Fibroblast of skin of left quadriceps (primary cell): ENCODE measurements around the gene MINDY4.

Source experiments
- DNase-seq, 2 experiments: peaks; one replicate each; pipeline ENCODE4 v3.0.0-alpha.2; 2013; ENCODE audit warnings: low read depth in 2 of 2

MINDY4 gene

GRCh38 chr7:30741289-30741688 is 29.9 kb upstream of the MINDY4 start:
- no peak for DNase-seq

DNA sequence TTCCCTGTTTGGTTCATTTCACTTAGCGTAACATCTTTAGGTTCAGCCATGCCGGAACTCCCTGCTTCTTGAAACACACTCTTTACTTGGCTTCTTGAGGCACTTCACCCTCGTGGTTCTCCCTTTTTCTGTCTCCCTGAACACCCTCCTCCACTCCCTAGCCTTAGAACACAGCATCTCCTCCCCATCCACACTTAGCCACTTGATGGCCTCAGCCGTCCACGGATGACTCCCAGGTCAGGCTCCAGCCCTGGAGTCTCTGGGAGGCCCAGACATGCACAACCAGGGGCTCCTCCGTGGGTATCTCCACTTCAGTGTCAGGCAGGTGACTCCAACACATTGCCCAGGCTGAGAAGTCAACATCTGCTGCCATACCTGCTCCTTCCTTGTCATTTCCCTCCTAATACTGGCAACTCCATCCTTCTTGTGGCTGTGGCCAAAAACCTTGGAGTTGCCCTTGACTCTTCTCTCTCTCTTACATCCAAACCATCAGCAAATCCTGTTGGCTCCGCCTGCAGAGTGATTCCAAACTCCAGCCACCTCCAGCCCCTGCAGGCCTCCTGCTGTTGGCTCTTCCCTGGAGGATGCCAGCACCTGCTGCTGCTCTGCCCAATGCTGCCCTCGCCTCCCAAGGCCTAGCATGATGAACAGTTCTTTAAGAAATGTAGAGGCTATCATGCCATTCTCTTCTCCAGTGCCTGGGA is 27.7 kb upstream of the MINDY4 start:
- DNase-seq: no peak

GRCh38 chr7:30744075-30744417 is 27.2 kb upstream of the MINDY4 start:
- no peak for DNase-seq

DNA sequence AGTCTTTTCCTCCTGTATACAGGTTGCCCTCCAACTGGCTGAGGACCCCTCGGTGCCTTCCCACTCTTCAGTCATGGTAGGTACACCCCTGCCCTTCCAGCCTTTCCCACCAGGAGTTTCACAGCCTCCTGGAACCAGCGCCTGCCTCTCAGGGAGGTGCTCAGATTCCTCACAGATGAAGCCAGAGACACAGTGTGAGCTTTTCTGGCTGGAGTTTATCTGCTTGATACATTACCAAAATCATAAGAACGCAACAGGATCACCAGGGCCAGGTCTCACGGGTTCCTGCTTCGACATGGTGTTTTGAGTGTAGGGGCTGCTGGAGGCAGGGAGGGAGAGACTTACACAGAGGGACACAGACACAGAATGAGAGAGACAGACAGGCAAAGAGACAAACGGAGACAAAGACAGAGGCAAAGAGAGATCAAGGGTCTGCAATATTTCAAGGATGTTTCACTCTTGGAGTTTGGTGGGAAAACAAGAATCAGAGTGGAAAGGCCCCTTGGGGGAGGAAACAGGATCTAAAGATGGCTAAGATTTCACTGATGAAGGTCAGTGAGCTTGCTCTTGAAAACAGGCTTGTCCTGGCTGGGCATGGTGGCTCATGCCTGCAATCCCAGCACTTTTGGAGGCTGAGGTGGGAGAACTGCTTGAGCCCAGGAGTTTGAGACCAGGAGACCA is 25.8 kb upstream of the MINDY4 start:
- DNase-seq: no peak

- no peak for DNase-seq
Measured at GRCh38 chr7:30750010-30750409, 21.2 kb upstream of the MINDY4 start.

DNA sequence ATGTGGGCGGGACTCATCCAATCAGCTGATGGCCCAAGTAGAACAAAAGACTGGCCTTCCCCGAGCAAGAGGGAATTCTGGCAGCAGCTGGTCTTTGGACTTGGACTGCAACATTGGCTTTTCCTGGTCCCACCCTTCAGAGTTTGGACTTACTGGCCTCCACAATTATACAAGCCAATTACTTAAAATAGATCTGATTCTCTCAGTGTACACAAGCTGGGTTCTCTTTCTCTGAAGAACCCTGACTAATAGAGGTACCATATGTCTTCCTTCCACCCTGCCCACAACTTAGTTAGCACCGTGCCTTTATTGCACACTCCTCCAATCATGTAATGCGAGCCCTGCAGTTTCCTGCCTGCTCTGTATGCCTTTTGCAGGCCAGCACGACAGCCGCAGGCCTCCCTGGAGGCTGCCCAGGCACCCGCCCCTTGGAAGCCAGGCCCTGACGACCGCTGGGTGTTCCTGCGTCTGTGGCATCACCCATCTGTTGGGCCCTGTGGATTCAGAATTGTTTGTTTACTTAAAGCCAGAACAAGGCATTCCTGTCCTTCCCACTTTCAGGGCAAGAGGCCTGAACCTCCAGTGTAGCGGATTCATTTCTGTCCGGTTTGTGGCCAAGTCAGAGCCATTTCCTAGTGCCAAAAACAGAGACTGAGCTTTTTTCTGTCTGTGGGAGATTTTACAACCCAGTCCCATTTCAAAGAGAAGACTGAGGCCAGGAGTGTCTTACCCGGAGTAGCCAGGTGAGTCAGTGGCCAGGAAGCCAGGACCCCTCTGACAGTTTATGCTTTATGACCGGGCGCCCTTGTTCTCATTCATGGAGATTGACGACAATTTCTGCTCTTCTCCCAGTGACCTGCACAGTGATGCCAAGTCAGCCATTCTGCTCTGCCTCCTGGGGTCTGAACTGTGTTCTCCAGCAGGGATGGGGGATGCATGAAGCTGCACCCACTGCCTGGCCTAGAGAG is 20.2 kb upstream of the MINDY4 start:
- DNase-seq: no peak

- DNase-seq: no peak
Measured at GRCh38 chr7:30751696-30752273, 19.4 kb upstream of the MINDY4 start, which contains the start of gene INMT. Gene INMT, plus strand, starts transcription at chr7:30752135. Its CDS starts 16 bp downstream, at chr7:30752151.

GRCh38 chr7:30752484-30752883 is 18.7 kb upstream of the MINDY4 start:
- no peak for DNase-seq

DNA sequence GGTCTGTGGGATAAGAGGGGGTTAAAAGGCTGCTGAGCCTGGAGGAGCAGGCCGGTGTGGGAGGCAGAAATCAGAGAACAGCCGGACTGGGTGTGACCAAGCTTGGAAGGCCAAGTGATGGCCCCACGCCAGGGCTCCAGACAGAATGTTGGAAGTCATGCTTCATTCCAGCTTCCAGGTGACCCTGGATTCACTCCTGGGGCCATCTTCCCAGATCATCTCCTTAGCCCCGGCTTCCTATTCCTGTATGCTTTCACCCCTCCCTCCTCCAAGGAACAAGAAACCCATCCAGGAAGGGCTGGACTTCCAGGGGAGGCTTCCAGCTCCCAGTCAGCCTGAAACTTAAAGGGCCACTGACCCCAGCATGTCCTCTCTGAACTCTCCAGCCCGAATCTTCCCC is 18.2 kb upstream of the MINDY4 start:
- no peak for DNase-seq

DNA sequence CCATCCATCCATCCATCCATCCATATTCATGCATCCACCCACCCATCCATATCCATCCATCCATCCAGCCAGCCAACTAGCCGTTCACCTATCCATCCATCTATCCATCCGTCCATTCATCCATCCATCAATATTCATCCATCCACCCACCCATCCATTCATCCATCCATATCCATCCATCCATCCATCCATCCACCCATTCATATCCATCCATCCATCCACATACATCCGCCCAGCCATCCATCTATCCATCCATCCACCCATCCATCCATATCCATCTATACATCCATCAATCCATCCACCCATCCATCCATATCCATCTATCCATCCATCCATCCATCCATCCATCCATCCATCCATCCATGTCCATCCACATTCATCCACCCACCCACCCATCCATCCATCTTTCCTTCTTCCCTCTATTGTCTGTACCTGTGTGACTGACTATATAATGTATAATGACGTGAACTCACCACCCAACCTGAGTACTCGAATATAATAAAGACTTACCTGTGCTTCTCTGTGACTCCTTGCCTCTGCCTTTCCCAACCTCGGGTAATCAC is 16.8 kb upstream of the MINDY4 start:
- DNase-seq: no peak

DNA sequence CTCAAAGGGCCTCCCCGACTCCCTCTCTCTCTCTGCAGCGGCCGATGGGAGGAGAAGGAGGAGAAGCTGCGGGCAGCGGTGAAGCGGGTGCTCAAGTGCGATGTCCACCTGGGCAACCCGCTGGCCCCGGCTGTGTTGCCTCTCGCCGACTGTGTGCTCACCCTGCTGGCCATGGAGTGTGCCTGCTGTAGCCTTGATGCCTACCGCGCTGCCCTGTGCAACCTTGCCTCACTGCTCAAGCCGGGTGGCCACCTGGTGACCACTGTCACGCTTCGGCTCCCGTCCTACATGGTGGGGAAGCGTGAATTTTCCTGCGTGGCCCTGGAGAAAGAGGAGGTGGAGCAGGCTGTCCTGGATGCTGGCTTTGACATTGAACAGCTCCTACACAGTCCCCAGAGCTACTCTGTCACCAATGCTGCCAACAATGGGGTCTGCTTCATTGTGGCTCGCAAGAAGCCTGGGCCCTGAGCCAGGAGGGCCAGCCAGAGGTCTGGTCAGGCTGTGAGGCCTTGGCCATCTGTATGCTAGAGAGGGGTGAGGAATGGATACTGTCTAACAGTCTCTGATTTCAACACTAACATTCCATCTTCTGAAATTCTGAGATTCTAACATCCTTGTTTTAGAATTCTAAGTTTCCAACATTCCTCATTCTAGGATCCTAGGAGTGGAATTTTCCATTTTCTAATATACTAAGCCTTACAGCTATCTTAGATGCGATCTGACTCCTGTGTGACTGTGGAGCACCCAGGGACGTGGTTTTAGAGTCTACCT is 15.6 kb upstream of the MINDY4 start:
- DNase-seq: no peak

- DNase-seq: no peak
Measured at GRCh38 chr7:30757342-30757692, 13.9 kb upstream of the MINDY4 start.

DNA sequence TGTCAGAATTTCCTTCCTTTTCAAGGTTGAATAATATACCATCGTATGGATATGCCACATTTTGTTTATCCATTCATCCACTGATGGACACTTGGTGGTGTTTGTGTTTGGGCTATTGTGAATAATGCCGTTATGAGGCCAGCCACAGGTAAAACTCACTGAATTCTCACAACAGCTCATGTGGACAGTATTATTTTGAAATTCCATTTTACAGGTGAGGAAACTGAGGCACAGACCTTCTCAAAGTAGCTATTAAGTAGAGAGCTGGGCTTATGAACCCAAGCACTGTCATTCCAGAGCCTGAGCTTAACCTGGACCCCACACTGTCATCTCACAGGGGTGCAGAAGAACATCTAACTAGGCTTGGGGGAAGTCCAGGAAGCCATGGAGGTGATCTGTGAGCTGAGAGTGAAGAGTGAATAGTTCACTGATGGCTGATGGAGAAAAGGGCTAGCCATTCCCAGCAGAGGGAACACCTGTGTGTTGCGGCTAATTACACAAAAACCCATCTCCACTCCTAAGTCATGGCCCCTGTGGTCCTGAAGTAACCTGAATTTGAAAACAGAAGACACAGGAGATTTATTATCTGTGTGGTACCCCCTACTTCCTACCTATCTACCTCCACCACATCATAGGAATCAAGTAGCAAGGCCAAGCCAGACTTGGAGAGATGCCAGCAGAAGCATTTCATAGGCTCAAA is 10.6 kb upstream of the MINDY4 start:
- DNase-seq: no peak

- no peak for DNase-seq
Measured at GRCh38 chr7:30761214-30762156, 9.7 kb upstream of the MINDY4 start.

GRCh38 chr7:30764030-30764975 is 6.9 kb upstream of the MINDY4 start:
- DNase-seq: peak in 1 of 2 experiments; percentile 49

GRCh38 chr7:30765408-30765807 is 5.8 kb upstream of the MINDY4 start:
- no peak for DNase-seq

DNA sequence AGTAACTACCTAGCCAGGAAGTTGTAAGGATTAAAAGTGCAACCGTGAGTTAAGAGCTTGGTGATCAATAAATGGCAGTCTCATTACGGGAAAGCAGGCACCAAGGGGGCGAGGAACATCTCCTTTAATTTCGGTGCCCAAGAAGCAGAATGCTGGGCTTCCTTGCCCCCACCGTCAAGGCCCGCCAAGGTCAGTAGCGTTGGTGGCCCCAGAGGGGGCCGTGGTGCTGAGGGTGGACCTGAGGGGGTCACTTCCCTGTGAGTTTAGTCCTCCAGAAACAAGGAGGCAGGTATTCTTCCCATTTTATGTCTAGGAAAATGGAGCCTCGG is 408 bp upstream of the MINDY4 start:
- no peak for DNase-seq

DNA sequence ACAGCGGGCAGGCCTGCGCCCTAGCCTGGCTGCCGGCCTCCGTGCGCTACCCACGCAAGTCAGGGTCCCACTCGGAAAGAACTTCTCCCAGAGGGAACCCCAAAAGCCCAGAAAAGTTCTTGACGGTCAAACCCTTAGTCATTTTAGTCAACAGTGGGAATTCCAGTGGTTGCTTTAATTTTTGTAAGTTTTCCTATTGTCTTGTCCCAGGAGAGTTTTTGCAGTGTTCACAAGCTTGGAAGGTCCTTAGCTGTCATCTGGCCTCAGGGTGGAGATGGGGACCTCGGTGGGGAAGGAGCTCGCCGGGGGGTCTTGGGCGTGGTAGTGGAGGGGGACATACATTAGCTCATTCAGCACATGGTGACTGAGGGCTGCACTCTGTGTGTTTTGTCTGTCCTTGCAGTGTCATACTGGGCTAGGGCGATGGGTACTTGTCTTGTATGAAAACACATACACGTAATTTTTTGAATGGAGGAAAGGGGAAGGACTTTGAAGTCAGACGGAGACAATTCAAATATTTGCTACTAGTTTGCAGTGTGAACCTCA is 736 bp downstream of the MINDY4 start:
- DNase-seq: no peak
